ENCODE results near the gene SLC22A23.

The SLC22A23 gene

DNA sequence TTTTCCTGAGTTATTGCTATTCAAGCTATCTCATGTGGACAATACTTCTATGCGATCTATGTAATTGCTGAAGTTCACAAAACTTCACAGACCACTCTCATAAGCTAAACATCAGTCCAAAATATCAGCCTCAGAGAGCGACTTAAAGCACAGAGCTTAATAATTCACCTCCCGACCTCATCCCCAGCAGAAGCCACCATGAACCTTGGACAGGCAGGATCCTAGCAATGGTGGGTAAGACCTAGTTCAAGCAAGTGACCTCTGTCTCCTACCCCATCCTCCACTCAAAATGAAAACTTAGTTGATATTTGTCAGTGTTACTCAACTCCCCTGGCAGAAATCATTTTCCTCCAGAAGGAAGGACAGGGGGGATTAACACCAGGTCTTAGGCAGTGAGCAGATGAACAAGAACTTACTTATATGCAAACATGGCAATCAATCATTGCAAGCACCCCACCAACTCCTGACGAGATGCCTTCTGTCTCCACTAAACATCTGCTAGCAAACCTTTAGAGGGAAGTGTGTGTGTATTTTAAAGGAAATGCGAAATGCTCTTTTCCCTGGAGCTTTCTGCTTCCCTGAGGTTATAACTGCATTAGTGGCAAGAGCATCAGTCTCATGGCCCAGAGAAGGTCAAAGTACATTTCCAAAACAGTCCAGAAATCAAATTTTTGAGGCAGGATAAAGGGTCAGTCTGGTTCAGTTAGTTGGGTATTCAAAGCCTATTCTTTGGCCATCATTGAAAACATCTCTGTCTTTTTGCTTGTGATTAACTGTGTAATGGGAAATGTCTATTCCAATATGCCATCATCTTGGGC lies 90.0 kb downstream of the SLC22A23 start:
- Histone ChIP-seq H2BK5ac (ENCODE audit: low read depth, low read length, poor library complexity, severe bottlenecking) (no peak overlapping the region), H4K8ac (ENCODE audit: low read length) (no peak overlapping the region), H3K4me1 (ENCODE audit: control insufficient read depth, insufficient read depth, low read depth, low read length) (peaks cover 3% of the 10 kb centered on the region), H3K27me3 (ENCODE audit: control insufficient read depth in 1 of 2, insufficient read depth in 1 of 2, low read length in 2 of 2) (peaks cover 0 to 5% of the 10 kb centered on the region in 2 experiments), H3K9ac (ENCODE audit: low read length) (no peak overlapping the region), H3K79me1 (replicated peaks; ENCODE audit: low read length, poor library complexity, severe bottlenecking) (no peaks in the 10 kb centered on the region), H2BK120ac (ENCODE audit: low read depth, low read length) (no peak overlapping the region), H3K27ac (ENCODE audit: low read length, poor library complexity, severe bottlenecking) (no peak overlapping the region), H3K18ac (ENCODE audit: low read depth in 1 of 2, low read length in 2 of 2) (no peak overlapping the region), H3K23ac (ENCODE audit: low read length in 2 of 2) (no peak overlapping the region), H3K4me2 (ENCODE audit: low read length, poor library complexity, severe bottlenecking) (no peak overlapping the region), H3K14ac (ENCODE audit: low read length in 2 of 2) (no peak overlapping the region), H3K36me3 (ENCODE audit: control insufficient read depth in 1 of 2, insufficient read depth in 2 of 2, low read depth in 1 of 2, low read length in 2 of 2) (peaks cover 0 to 21% of the 10 kb centered on the region in 2 experiments), H4K91ac (ENCODE audit: low read length) (no peak overlapping the region), H3K9me3 (ENCODE audit: control insufficient read depth, low read length) (no peaks in the 10 kb centered on the region), H2AK5ac (ENCODE audit: low read length, severe bottlenecking) (no peak overlapping the region), H2BK12ac (ENCODE audit: low read length in 2 of 2) (no peak overlapping the region), H2BK15ac (ENCODE audit: low read depth, poor library complexity, severe bottlenecking) (no peak overlapping the region), H3K4ac (ENCODE audit: low read depth in 1 of 2, low read length in 2 of 2) (no peak overlapping the region), H2AFZ (ENCODE audit: low read depth, low read length) (no peak overlapping the region), H3K4me3 (ENCODE audit: insufficient read depth in 1 of 2, low read depth in 1 of 2, low read length in 2 of 2) (no peak overlapping the region)
- no peak for DNase-seq
- WGBS = 72% methylated on average over 4 of the region's 5 CpGs

DNA sequence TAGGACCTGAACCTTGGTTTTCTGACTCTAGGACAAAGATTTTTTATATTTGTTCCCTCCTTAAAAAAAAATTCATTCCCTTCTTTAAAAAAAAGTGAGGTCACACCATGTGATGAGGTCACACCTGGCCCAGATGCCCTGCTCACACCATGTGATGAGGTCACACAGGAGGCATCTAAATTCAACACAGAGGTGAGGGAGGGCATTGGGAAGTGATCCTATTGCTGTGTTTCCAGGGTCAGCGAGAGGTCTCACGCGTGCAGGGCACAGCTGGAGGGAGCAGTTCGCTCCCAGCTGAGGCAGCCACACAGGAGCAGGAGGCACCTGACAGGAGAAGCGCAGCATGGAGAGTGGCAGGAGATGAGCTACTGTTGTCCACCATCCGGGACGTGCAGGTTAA lies 92.5 kb downstream of the SLC22A23 start:
- no peak for DNase-seq
- Histone ChIP-seq H3K4me3 (ENCODE audit: insufficient read depth in 1 of 2, low read depth in 1 of 2, low read length in 2 of 2) (no peak overlapping the region), H3K4ac (ENCODE audit: low read depth in 1 of 2, low read length in 2 of 2) (no peak overlapping the region), H3K27me3 (ENCODE audit: control insufficient read depth in 1 of 2, insufficient read depth in 1 of 2, low read length in 2 of 2) (peaks cover 0 to 5% of the 10 kb centered on the region in 2 experiments), H2BK12ac (ENCODE audit: low read length in 2 of 2) (no peak overlapping the region), H3K18ac (ENCODE audit: low read depth in 1 of 2, low read length in 2 of 2) (no peak overlapping the region), H3K14ac (ENCODE audit: low read length in 2 of 2) (peak overlapping the region in 1 of 2 experiments; percentile 35), H2BK5ac (ENCODE audit: low read depth, low read length, poor library complexity, severe bottlenecking) (no peak overlapping the region), H3K79me1 (replicated peaks; ENCODE audit: low read length, poor library complexity, severe bottlenecking) (no peaks in the 10 kb centered on the region), H3K23ac (ENCODE audit: low read length in 2 of 2) (no peak overlapping the region), H3K36me3 (ENCODE audit: control insufficient read depth in 1 of 2, insufficient read depth in 2 of 2, low read depth in 1 of 2, low read length in 2 of 2) (peaks cover 0 to 21% of the 10 kb centered on the region in 2 experiments), H3K9me3 (ENCODE audit: control insufficient read depth, low read length) (no peaks in the 10 kb centered on the region), H3K4me2 (ENCODE audit: low read length, poor library complexity, severe bottlenecking) (no peak overlapping the region), H3K4me1 (ENCODE audit: control insufficient read depth, insufficient read depth, low read depth, low read length) (peaks cover 3% of the 10 kb centered on the region), H4K91ac (ENCODE audit: low read length) (no peak overlapping the region), H2AFZ (ENCODE audit: low read depth, low read length) (no peak overlapping the region), H4K8ac (ENCODE audit: low read length) (no peak overlapping the region), H3K27ac (ENCODE audit: low read length, poor library complexity, severe bottlenecking) (no peak overlapping the region), H2AK5ac (ENCODE audit: low read length, severe bottlenecking) (no peak overlapping the region), H2BK120ac (ENCODE audit: low read depth, low read length) (no peak overlapping the region), H2BK15ac (ENCODE audit: low read depth, poor library complexity, severe bottlenecking) (no peak overlapping the region), H3K9ac (ENCODE audit: low read length) (no peak overlapping the region)
- 72% methylated on average over 7 of the region's 7 CpGs for WGBS

DNA sequence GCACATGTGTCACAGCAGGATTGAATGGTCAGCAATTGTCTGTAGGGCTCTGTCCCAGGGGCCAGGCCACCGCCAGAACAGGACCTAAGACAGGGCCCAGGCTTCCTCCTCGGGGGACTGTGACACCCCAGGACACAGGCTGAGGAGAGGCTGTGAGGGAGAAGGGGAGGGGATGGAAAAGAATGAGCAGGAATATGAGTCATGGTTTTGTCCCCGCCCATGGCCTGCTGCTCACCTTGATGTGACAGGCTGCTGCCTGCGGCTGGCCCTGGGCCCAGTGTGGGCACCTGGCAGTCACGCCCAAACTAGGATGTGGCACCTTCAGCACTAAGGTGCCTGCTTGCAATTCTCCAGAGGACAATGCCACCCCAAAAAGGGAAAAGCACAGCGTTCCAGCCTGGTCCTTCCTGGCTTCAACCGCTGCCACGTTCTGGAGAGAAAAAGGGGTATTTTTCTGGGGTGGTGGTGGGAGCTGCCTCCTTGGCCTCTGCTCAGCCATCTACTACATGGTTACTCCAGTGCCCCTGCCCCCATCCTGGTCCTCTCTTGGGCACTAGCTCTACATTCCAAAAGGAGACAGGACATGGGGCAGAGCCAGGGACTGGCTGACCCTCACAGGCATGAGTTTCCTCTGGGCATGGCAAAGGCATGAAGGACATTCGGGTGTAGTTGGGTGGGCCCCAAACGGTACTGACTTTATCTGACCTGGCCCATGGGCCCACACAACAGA lies 93.4 kb downstream of the SLC22A23 start:
- H3K18ac ChIP-seq (ENCODE audit: low read depth in 1 of 2, low read length in 2 of 2) = no peak overlapping the region
- peaks cover 3% of the 10 kb centered on the region for H3K4me1 ChIP-seq (ENCODE audit: control insufficient read depth, insufficient read depth, low read depth, low read length)
- no peak for DNase-seq
- 88% methylated on average over 9 of the region's 10 CpGs for WGBS
- no peak overlapping the region for H2BK15ac ChIP-seq (ENCODE audit: low read depth, poor library complexity, severe bottlenecking)
- H2BK5ac ChIP-seq (ENCODE audit: low read depth, low read length, poor library complexity, severe bottlenecking) = no peak overlapping the region
- H4K8ac ChIP-seq (ENCODE audit: low read length) = no peak overlapping the region
- H3K23ac ChIP-seq (ENCODE audit: low read length in 2 of 2) = no peak overlapping the region
- H3K79me1 ChIP-seq (replicated peaks; ENCODE audit: low read length, poor library complexity, severe bottlenecking) = no peaks in the 10 kb centered on the region
- no peak overlapping the region for H3K4me3 ChIP-seq (ENCODE audit: insufficient read depth in 1 of 2, low read depth in 1 of 2, low read length in 2 of 2)
- H3K4me2 ChIP-seq (ENCODE audit: low read length, poor library complexity, severe bottlenecking) = no peak overlapping the region
- no peak overlapping the region for H2BK120ac ChIP-seq (ENCODE audit: low read depth, low read length)
- no peak overlapping the region for H2BK12ac ChIP-seq (ENCODE audit: low read length in 2 of 2)
- H4K91ac ChIP-seq (ENCODE audit: low read length) = no peak overlapping the region
- no peak overlapping the region for H3K9ac ChIP-seq (ENCODE audit: low read length)
- no peak overlapping the region for H3K27ac ChIP-seq (ENCODE audit: low read length, poor library complexity, severe bottlenecking)
- no peak overlapping the region for H2AFZ ChIP-seq (ENCODE audit: low read depth, low read length)
- H3K14ac ChIP-seq (ENCODE audit: low read length in 2 of 2) = no peak overlapping the region
- peaks cover 0 to 5% of the 10 kb centered on the region in 2 experiments for H3K27me3 ChIP-seq (ENCODE audit: control insufficient read depth in 1 of 2, insufficient read depth in 1 of 2, low read length in 2 of 2)
- no peaks in the 10 kb centered on the region for H3K9me3 ChIP-seq (ENCODE audit: control insufficient read depth, low read length)
- no peak overlapping the region for H3K4ac ChIP-seq (ENCODE audit: low read depth in 1 of 2, low read length in 2 of 2)
- no peak overlapping the region for H2AK5ac ChIP-seq (ENCODE audit: low read length, severe bottlenecking)
- peaks cover 0 to 19% of the 10 kb centered on the region in 2 experiments for H3K36me3 ChIP-seq (ENCODE audit: control insufficient read depth in 1 of 2, insufficient read depth in 2 of 2, low read depth in 1 of 2, low read length in 2 of 2)

DNA sequence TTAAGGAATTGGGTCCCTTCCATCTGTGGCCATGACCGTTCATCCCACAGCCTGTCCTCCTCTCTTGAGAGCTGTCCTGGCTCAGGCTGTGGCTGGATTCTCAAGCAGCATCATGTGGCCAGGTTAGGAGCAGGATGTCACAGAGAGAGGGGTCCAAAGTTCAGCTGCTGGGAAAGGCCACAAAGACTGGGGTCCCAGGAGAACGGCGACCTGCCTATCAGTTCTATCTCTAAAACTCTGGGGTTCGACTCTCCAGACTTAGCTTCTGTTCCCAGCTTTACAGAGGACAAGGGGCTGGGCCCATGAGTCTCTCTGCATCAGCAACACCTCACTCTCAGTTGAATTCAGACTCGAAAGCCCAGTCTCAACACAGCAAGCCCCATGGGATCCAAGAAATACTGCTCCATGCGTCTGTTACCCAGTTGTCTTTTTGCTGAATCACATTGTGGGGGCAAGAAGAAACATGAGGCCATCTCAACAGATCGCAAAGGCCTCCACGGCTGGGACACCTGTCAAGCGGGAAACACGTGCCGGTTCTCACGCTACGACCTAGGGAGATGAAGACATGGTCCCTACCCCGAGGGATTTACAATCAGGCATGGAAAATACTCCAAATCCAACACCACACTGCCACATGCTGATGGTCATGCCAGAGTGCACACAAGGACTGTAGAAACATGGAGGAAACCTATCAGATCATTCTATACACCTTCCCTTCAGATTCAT lies 95.4 kb downstream of the SLC22A23 start:
- Histone ChIP-seq H3K27me3 (ENCODE audit: control insufficient read depth in 1 of 2, insufficient read depth in 1 of 2, low read length in 2 of 2) (no peaks in the 10 kb centered on the region), H4K8ac (ENCODE audit: low read length) (no peak overlapping the region), H3K79me1 (replicated peaks; ENCODE audit: low read length, poor library complexity, severe bottlenecking) (no peaks in the 10 kb centered on the region), H2BK5ac (ENCODE audit: low read depth, low read length, poor library complexity, severe bottlenecking) (no peak overlapping the region), H2BK12ac (ENCODE audit: low read length in 2 of 2) (no peak overlapping the region), H3K14ac (ENCODE audit: low read length in 2 of 2) (no peak overlapping the region), H2BK120ac (ENCODE audit: low read depth, low read length) (no peak overlapping the region), H3K27ac (ENCODE audit: low read length, poor library complexity, severe bottlenecking) (no peak overlapping the region), H3K4ac (ENCODE audit: low read depth in 1 of 2, low read length in 2 of 2) (no peak overlapping the region), H4K91ac (ENCODE audit: low read length) (no peak overlapping the region), H3K4me2 (ENCODE audit: low read length, poor library complexity, severe bottlenecking) (no peak overlapping the region), H2BK15ac (ENCODE audit: low read depth, poor library complexity, severe bottlenecking) (peak overlapping the region; percentile 75), H3K18ac (ENCODE audit: low read depth in 1 of 2, low read length in 2 of 2) (no peak overlapping the region), H2AFZ (ENCODE audit: low read depth, low read length) (no peak overlapping the region), H3K23ac (ENCODE audit: low read length in 2 of 2) (no peak overlapping the region), H3K9ac (ENCODE audit: low read length) (no peak overlapping the region), H3K4me1 (ENCODE audit: control insufficient read depth, insufficient read depth, low read depth, low read length) (peaks cover 3% of the 10 kb centered on the region), H2AK5ac (ENCODE audit: low read length, severe bottlenecking) (no peak overlapping the region), H3K36me3 (ENCODE audit: control insufficient read depth in 1 of 2, insufficient read depth in 2 of 2, low read depth in 1 of 2, low read length in 2 of 2) (peaks cover 0 to 19% of the 10 kb centered on the region in 2 experiments), H3K4me3 (ENCODE audit: insufficient read depth in 1 of 2, low read depth in 1 of 2, low read length in 2 of 2) (no peak overlapping the region), H3K9me3 (ENCODE audit: control insufficient read depth, low read length) (no peaks in the 10 kb centered on the region)
- no peak for DNase-seq
- 87% methylated on average over 14 of the region's 14 CpGs for WGBS

All from mesenchymal stem cell (in vitro differentiated cells and primary cell).